K562 (cell line): ENCODE data around the gene MTERF2. TPM values are rescaled to one million over a fixed set of nuclear protein-coding genes. Genes with fewer than 3 reads are reported as not detected.

ENCODE experiments used
- BRD9 ChIP-seq: fragments of 450-650 bp; IDR thresholded peaks from 2 replicates; pipeline ENCODE4 v1.6.1; 2018; ENCODE audit warnings: low read depth; ENCODE audit not compliant: partially characterized antibody
- ETV6 ChIP-seq, 3 experiments: fragments of 150-350 bp in 1 of 3; sonication (generic) in 1 of 3; formaldehyde crosslinking in 1 of 3; IDR thresholded peaks; 2 replicates each; pipeline versions ENCODE4 v1.6.1 to v1.8.0; 2014 to 2022; ENCODE audit warnings: borderline replicate concordance in 2 of 3, low read depth in 2 of 3, antibody characterized with exemption in 1 of 3, low read length in 1 of 3, mild to moderate bottlenecking in 1 of 3, missing genetic modification reagents in 1 of 3
- ILF3 ChIP-seq: fragments of 450-650 bp; IDR thresholded peaks from 2 replicates; pipeline ENCODE4 v1.6.1; 2018; ENCODE audit warnings: antibody characterized with exemption, mild to moderate bottlenecking, moderate library complexity, borderline replicate concordance
- MTA2 ChIP-seq: fragments of 450-650 bp; IDR thresholded peaks from 2 replicates; pipeline ENCODE4 v1.6.1; 2016; ENCODE audit warnings: low read depth
- PTTG1 ChIP-seq: fragments of 450-650 bp; IDR thresholded peaks from 2 replicates; pipeline ENCODE4 v1.6.1; 2016; ENCODE audit warnings: low read depth, mild to moderate bottlenecking, missing genetic modification characterization, missing compliant biosample characterization
- RBM34 ChIP-seq: fragments of 200-400 bp; formaldehyde crosslinking; IDR thresholded peaks from 2 replicates; pipeline ENCODE4 v1.6.1; 2018; ENCODE audit warnings: low read length, borderline replicate concordance; ENCODE audit not compliant: insufficient read depth
- RBM39 ChIP-seq: fragments of 200-400 bp; formaldehyde crosslinking; optimal IDR thresholded peaks from 2 replicates; pipeline ENCODE3; 2018; ENCODE audit warnings: low read depth, low read length
- RCOR1 ChIP-seq, 2 experiments: IDR thresholded peaks; 2 replicates each; pipeline ENCODE4 v1.6.1; 2012; ENCODE audit warnings: low read depth in 2 of 2, low read length in 2 of 2, borderline replicate concordance in 1 of 2, improper control_type of control experiment in 1 of 2
- RFX5 ChIP-seq: IDR thresholded peaks from 2 replicates; pipeline ENCODE4 v1.6.1; 2011; ENCODE audit warnings: low read depth, mild to moderate bottlenecking, improper control_type of control experiment, low read length
- RFX7 ChIP-seq: fragments of 250-450 bp; sonication (Bioruptor Pico); IDR thresholded peaks from 2 replicates; pipeline ENCODE4 v1.5.1; 2021; ENCODE audit warnings: mild to moderate bottlenecking
- SIRT6 ChIP-seq: IDR thresholded peaks from one replicate; pipeline ENCODE4 v1.6.1; 2012; ENCODE audit warnings: low read depth, mild to moderate bottlenecking, control low read depth, inconsistent platforms, low read length, moderate library complexity
- STAG1 ChIP-seq: sonication (generic); formaldehyde crosslinking; IDR thresholded peaks from 2 replicates; pipeline ENCODE4 v1.5.0; 2020; ENCODE audit warnings: missing genetic modification reagents, borderline replicate concordance
- TGIF2 ChIP-seq: sonication (generic); formaldehyde crosslinking; IDR thresholded peaks from 2 replicates; pipeline ENCODE4 v1.8.1; 2022; ENCODE audit warnings: mild to moderate bottlenecking, missing genetic modification reagents, moderate library complexity
- ZC3H4 ChIP-seq: sonication (generic); formaldehyde crosslinking; IDR thresholded peaks from 2 replicates; pipeline ENCODE4 v1.9.0; 2021; ENCODE audit warnings: missing genetic modification reagents, borderline replicate concordance
- ZNF121 ChIP-seq: sonication (generic); formaldehyde crosslinking; conservative IDR thresholded peaks from 2 replicates; pipeline ENCODE4 v1.8.0; 2022; ENCODE audit warnings: missing genetic modification reagents
- ZNF407 ChIP-seq: fragments of 450-650 bp; IDR thresholded peaks from 2 replicates; pipeline ENCODE4 v1.6.1; 2016; ENCODE audit warnings: low read depth
- ZNF717 ChIP-seq: fragments of 250-450 bp; sonication (Bioruptor Pico); IDR thresholded peaks from 2 replicates; pipeline ENCODE4 v1.5.0; 2021
- ZNF740 ChIP-seq, 3 experiments: fragments of 200-800 bp in 1 of 3; sonication (Bioruptor generic) in 1 of 3; sonication (generic) in 1 of 3; formaldehyde crosslinking in 1 of 3; IDR thresholded peaks; 2 replicates each; pipeline versions ENCODE4 v1.6.1 to v1.8.0; 2016 to 2022; ENCODE audit warnings: mild to moderate bottlenecking in 2 of 3, missing compliant biosample characterization in 2 of 3, missing genetic modification characterization in 2 of 3, missing genetic modification reagents in 1 of 3
- polyA plus RNA-seq, 8 experiments: library from polyadenylated mRNA; depleted of rRNA in 4 of 8; stranded (reverse) in 5 of 8; unstranded in 3 of 8; fragments of >200 nt; fragmentation: Nextera tagmentation in 2 of 8; fragmentation: Illumina TruSeq in 1 of 8; extraction: Ambion mirVana in 2 of 8; extraction: Trizol in 1 of 8; gene quantifications; 2 replicates each; pipeline versions ENCODE4 v1.2.1 to v1.2.3, GENCODE V29; 2011 to 2014; ENCODE audit warnings: inconsistent platforms in 1 of 8, missing spikeins in 1 of 8
- total RNA-seq, 7 experiments: library from RNA; depleted of rRNA in 6 of 7; stranded (reverse); fragments of >200 nt in 6 of 7; fragmentation: Illumina TruSeq in 2 of 7; extraction: Trizol in 2 of 7; gene quantifications; 2 replicates each; pipeline versions ENCODE4 v1.2.1 to v1.2.3, GENCODE V29; 2011 to 2021; ENCODE audit warnings: low replicate concordance in 1 of 7

The MTERF2 gene
- total and polyA plus RNA-seq, 9 of the 15 experiments (the other 6 are each of a cell fraction or from before 2014, with no cell fraction given) = 10.0 to 63.2 (median 33.2) TPM

GRCh38 chr12:106953352-106954250, 33.3 kb downstream of the MTERF2 start (continued):
- no peak for TF ChIP-seq ZNF740 (CRISPR knock-in tag; IDR thresholded peaks at IDR 0.05)
- TF ChIP-seq ZNF740 (tag; IDR thresholded peaks at IDR 0.05) = no peak
- TF ChIP-seq ZC3H4 = no peak
- no peak for TF ChIP-seq RFX7 (CRISPR knock-in tag)
- no peak for TF ChIP-seq ETV6 (IDR thresholded peaks at IDR 0.05; ENCODE audit: borderline replicate concordance in 1 of 2, low read depth in 2 of 2, low read length in 1 of 2)
- TF ChIP-seq ETV6 (CRISPR knock-in tag; IDR thresholded peaks at IDR 0.05; ENCODE audit: borderline replicate concordance) = no peak
- no peak for TF ChIP-seq ZNF717 (CRISPR knock-in tag)
- no peak for TF ChIP-seq RCOR1 (IDR thresholded peaks at IDR 0.05; ENCODE audit: borderline replicate concordance in 1 of 2, low read depth in 2 of 2, low read length in 2 of 2)
- TF ChIP-seq ZNF407 = no peak
- TF ChIP-seq SIRT6 = no peak
- TF ChIP-seq RBM34 = no peak
- no peak for TF ChIP-seq TGIF2
- TF ChIP-seq RFX5 = no peak
- peak; percentile 95 for TF ChIP-seq ZNF121 (CRISPR knock-in tag)
- no peak for TF ChIP-seq RBM39
- TF ChIP-seq MTA2 = no peak
- 0 out of 2 replicates have a peak, but pooled peaks have one; percentile 30 for TF ChIP-seq ILF3
- no peak for TF ChIP-seq STAG1 (CRISPR knock-in tag)
- no peak for TF ChIP-seq BRD9
- TF ChIP-seq PTTG1 (tag) = no peak
